HTR-8/SVneo (cell line): Measurements from ENCODE around the gene ADK.
"Not testable (repeated sequence)": the region's sequence is repeated elsewhere in the genome, so short reads cannot be mapped to it uniquely, and the experiment has no call there.

Experiments
- DNase-seq: peaks from one replicate; pipeline ENCODE4 v3.0.0; 2011; ENCODE audit warnings: low spot score, mixed read lengths; ENCODE audit not compliant: insufficient read length
- FAIRE-seq: peaks from 2 replicates; lab custom pipeline; 2011; peaks lifted over from hg19 to GRCh38; lab: Jason Lieb, UNC

Gene ADK

DNA sequence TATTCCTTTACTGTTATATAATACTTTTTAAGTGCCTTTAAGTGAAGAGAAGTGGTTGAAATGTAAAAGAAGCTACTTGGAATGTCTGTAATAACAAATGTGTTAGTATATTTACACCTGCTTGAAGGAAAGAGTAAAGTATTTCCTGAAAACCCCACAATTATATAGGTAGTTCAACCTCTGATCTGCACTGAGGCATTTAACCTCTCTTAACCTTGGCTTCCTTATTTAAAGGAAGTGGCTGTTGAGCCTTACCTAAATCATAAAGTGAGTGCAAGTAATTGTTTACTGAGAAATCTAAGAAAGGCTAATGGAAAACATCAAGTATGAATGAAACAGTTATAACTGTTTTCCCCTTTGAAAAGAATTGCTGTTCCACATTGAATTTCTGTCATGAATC, 294.5 kb downstream of the ADK start:
- FAIRE-seq = no peak
- DNase-seq = no peak

- DNase-seq = no peak
- no peak for FAIRE-seq
These were observed 299.6 kb downstream of the ADK start for GRCh38 chr10:74450602-74451001.

DNA sequence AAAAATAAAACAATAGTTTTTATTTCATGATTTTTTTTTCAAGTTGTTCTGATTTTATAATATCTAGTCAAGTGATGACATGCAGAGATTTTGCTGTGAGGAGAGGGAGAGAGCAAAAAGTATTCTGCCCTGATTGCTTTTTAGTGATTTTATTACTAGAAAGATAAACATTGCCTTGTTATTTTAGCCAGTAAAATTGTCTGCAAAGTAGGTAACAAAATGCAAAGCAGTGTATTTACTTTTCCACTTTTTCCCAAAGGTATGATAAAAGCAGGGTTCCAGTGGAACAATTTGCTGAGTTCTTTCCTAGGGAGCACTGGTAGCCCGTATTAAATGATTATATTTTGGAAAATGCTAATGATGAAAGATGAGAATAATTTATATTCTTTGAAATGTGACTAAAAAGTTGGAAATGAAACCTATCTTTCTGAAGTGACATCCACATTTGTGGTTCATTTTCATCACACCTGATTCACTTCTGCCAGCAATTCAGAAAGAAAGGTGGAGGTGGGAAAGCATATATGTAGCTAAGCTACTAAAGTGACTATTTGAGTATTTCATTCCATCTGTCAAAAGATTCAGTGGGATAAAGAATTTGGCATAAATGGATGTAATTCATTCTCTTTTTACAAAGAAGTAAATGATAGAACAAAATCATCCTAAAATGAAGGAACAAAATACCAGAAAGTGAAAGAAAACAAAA, 300.3 kb downstream of the ADK start:
- no peak for DNase-seq
- FAIRE-seq = no peak

- FAIRE-seq (no peak), DNase-seq (no peak)
These were observed 302.1 kb downstream of the ADK start for GRCh38 chr10:74453169-74453568.

DNA sequence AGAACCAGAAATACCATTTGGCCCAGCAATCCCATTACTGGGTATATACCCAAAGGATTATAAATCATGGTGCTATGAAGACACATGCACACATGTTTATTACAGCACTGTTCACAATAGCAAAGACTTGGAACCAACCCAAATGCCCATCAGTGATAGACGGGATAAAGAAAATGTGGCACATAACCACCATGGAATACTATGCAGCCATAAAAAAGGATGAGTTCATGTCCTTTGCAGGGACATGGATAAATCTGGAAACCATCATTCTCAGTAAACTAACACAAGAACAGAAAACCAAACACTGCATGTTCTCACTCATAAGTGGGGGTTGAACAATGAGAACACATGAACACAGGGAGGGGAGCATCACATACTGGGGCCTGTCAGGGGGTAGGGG, 306.5 kb downstream of the ADK start:
- not testable (repeated sequence) for DNase-seq, FAIRE-seq

- no peak for DNase-seq
These were observed 309.8 kb downstream of the ADK start for GRCh38 chr10:74460812-74461211.

DNA sequence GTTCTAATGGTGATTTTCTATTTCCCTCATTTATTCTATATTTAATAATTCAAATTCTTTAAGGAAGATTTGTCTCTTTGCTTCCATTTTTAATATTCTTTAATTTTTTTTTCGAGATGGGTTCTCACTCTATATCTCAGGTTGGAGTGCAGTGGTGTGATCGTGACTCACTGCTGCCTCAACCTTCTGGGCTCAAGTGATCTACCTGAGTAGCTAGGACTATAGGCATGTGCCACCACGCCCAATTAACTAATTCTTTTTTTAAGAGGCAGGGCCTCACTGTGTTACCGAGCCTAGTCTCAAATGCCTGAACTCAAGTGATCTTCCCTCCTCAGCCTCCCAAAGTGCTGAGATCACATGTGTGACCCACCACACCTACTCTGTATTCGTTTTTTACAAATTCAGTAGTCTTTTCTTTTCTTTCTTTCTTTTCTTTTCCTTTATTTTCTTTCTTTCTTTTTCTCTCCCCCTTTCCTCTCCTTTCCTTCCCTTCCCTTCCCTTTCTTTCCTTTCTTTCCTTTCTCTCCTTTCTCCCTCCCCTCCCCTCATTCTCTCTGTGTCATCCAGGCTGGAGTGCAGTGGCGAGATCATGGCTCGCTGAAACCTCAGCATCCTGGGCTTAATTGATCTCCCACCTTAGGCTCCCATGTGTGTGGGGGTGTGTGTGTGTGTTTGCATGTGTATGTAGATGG, 323.1 kb downstream of the ADK start:
- FAIRE-seq = no peak

More at GRCh38 chr10:74460812-74461211, 309.8 kb downstream of the ADK start:
- FAIRE-seq = no peak

GRCh38 chr10:74476162-74476706, 325.2 kb downstream of the ADK start:
- not testable (repeated sequence) for FAIRE-seq, DNase-seq

More for the DNA sequence above, 323.1 kb downstream of the ADK start:
- no peak for DNase-seq

DNA sequence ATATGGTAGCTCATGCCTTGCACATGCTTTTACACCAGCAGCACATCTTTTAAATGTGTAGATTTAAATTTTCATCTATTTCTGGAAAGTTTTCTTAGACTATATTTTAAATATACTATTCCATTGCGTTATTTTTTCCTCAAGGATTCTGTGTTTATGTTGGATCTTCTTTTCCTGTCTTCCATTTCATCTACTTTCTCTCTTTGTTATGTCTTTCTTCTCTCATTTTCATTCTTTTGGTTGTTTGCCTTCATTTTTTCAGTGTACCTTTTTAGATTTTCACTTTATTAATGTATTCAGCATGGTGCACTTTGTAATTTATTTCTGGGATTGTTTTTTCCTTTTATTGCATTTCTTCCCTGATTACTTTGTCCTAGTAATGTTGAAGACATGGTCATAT, 329.8 kb downstream of the ADK start:
- DNase-seq (no peak), FAIRE-seq (no peak)

- no peak for FAIRE-seq
These were observed 332.3 kb downstream of the ADK start for GRCh38 chr10:74483356-74483755.

GRCh38 chr10:74485283-74485682, 334.3 kb downstream of the ADK start:
- DNase-seq (no peak), FAIRE-seq (no peak)

More at GRCh38 chr10:74483356-74483755, 332.3 kb downstream of the ADK start:
- DNase-seq = no peak

GRCh38 chr10:74486659-74487058, 335.6 kb downstream of the ADK start:
- DNase-seq (no peak), FAIRE-seq (no peak)

DNA sequence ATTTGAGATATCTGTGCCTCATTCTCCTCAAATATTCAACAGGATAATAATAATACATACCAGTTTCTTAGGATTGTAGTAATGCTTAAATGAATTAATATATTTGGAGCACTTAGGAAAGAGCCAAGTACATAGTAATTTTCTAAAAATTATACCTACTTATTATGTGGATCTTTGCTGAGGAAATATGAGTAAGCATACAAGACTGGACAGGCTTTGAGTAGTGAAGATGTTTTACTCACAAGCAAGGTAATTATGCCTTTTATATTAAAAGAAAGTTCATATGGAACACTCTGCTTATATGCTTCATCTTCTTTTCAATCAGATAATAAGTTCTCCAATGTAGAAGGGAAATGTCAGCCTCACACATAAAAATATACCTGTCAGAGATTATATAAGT, 337.9 kb downstream of the ADK start:
- no peak for FAIRE-seq
- DNase-seq = no peak

GRCh38 chr10:74490551-74490950, 339.5 kb downstream of the ADK start:
- FAIRE-seq (no peak), DNase-seq (no peak)

- DNase-seq = no peak
- FAIRE-seq = no peak
These were observed 340.0 kb downstream of the ADK start for GRCh38 chr10:74491014-74491413.

GRCh38 chr10:74496276-74496675, 345.3 kb downstream of the ADK start:
- not testable (repeated sequence) for DNase-seq, FAIRE-seq

DNA sequence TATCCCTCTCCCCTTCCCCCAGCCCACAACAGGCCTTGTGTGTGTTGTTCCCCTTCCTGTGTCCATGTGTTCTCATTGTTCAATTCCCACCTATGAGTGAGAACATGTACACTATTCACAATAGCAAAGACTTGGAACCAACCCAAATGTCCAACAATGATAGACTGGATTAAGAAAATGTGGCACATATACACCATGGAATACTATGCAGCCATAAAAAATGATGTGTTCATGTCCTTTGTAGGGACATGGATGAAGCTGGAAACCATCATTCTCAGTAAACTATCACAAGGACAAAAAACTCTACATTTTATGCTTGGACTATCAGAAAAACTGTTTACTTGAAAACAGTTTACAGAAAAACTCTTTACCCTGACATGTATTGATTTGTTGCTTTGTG, 347.6 kb downstream of the ADK start:
- DNase-seq, FAIRE-seq: not testable (repeated sequence)

- FAIRE-seq = no peak
- no peak for DNase-seq
These were observed 349.1 kb downstream of the ADK start for GRCh38 chr10:74500026-74500704.

- FAIRE-seq = no peak
- DNase-seq = no peak
These were observed 349.8 kb downstream of the ADK start for GRCh38 chr10:74500816-74501215.

DNA sequence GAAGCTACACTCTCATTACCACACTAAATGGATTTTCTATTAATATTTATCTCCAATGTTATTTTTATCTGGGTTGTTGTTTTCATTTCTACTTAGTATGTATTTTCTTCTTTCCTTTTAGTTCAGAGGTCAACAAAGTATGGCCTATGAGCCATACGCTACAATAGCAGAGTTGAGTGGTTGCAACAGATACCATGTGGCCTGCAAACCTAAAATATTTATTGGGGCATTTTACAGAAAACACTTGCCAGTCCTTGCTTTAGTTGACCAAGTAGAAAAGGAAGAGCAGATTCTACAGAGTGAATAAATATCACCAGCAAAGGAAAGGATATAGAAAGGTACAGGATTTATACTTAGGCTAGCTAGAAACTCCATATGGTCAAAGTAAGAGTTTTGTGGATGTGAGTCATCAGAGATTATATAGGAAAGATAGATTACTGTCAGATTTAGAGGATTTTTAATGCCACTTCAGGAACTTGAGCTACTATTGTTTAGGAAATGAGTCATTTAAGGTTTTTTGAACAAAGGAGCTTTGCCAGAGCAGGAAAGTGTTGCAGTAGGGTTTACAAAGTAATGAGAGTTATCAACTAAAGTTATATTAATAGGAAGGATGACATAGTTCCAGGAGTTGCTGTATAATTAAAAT, 352.1 kb downstream of the ADK start:
- DNase-seq (peak; percentile 50), FAIRE-seq (no peak)
